ENCODE data around the gene CPSF3. TPM values are rescaled to one million over a fixed set of nuclear protein-coding genes. Genes with fewer than 3 reads are reported as not detected.

CPSF3 gene
- total and polyA plus RNA-seq, 12 donors = 20.9 to 58.3 (median 32.5) TPM

GRCh38 chr2:9398881-9399780, 24.3 kb upstream of the CPSF3 start:
- Histone ChIP-seq H3K9me3 (replicated peaks in 1 of 3) (no peaks in the 10 kb centered on the region), H3K4me3 (no peak overlapping the region), H3K36me3 (replicated peaks in 1 of 2) (no peaks in the 10 kb centered on the region), H3K4me1 (replicated peaks in 1 of 2) (peaks cover 0 to 8% of the 10 kb centered on the region in 2 donors), H3K27ac (peak overlapping the region in 2 of 5 donors; percentile 49 to 79), H3K27me3 (no peaks in the 10 kb centered on the region)
- WGBS, 4 donors = 65 to 85% (median 82%) methylated on average over 13 to 20 of the region's 20 CpGs
- TF ChIP-seq CTCF (IDR thresholded peaks at IDR 0.05) (no peak), POLR2A (IDR thresholded peaks at IDR 0.05) (no peak)
- DNase-seq = no peak
- intact Hi-C loops (cut with DNase I) = no loop called here

GRCh38 chr2:9400268-9401058, 23.0 kb upstream of the CPSF3 start:
- no peak overlapping the region for H3K27ac ChIP-seq
- H3K4me1 ChIP-seq (replicated peaks in 1 of 2) = peaks cover 0 to 11% of the 10 kb centered on the region in 2 donors
- H3K27me3 ChIP-seq = no peaks in the 10 kb centered on the region
- no peaks in the 10 kb centered on the region for H3K36me3 ChIP-seq (replicated peaks in 1 of 2)
- 84 to 92% (median 90%) methylated on average over 10 to 12 of the region's 12 CpGs for WGBS, 4 donors
- H3K9me3 ChIP-seq (replicated peaks in 1 of 3) = no peaks in the 10 kb centered on the region
- H3K4me3 ChIP-seq = no peak overlapping the region
- intact Hi-C loops (cut with DNase I) = no loop called here
- no peak for TF ChIP-seq CTCF (IDR thresholded peaks at IDR 0.05)
- no peak for TF ChIP-seq POLR2A (IDR thresholded peaks at IDR 0.05)
- no peak for DNase-seq

- no peak for DNase-seq
- no peaks in the 10 kb centered on the region for H3K9me3 ChIP-seq (replicated peaks in 1 of 3)
- no peak overlapping the region for H3K4me3 ChIP-seq
- intact Hi-C loops (cut with DNase I) = no loop called here
- 90 to 97% (median 94%) methylated on average over 4 to 12 of the region's 12 CpGs for WGBS, 4 donors
- no peak overlapping the region for H3K27ac ChIP-seq
- H3K27me3 ChIP-seq = no peaks in the 10 kb centered on the region
- H3K4me1 ChIP-seq (replicated peaks in 1 of 2) = peaks cover 0 to 11% of the 10 kb centered on the region in 2 donors
- H3K36me3 ChIP-seq (replicated peaks in 1 of 2) = no peaks in the 10 kb centered on the region
- TF ChIP-seq POLR2A (IDR thresholded peaks at IDR 0.05) = no peak
- TF ChIP-seq CTCF (IDR thresholded peaks at IDR 0.05) = no peak
Measured at GRCh38 chr2:9401059-9401547, 22.4 kb upstream of the CPSF3 start.
